GM03348 (cell line): ENCODE measurements around the gene PNLDC1.
"Not testable (repeated sequence)": the region's sequence is repeated elsewhere in the genome, so short reads cannot be mapped to it uniquely, and the experiment has no call there.

Experiments
- DNase-seq: peaks from one replicate; pipeline ENCODE4 v3.0.0; 2012; ENCODE audit warnings: low spot score

PNLDC1 gene

GRCh38 chr6:159788276-159788675 is 11.8 kb upstream of the PNLDC1 start:
- DNase-seq, result no peak

- DNase-seq, result peak; percentile 55
These were observed 11.2 kb upstream of the PNLDC1 start for GRCh38 chr6:159788753-159789376.

GRCh38 chr6:159789377-159790148 is 10.5 kb upstream of the PNLDC1 start, which contains the start of gene TCP1:
TSS of gene TCP1 (minus strand) at chr6:159789602. CDS start at chr6:159789468, 134 bp downstream.
- peak; percentile 97 for DNase-seq

GRCh38 chr6:159790149-159790955 is 9.7 kb upstream of the PNLDC1 start, which contains the start of gene MRPL18:
TSS of gene MRPL18 (plus strand) at chr6:159790467. CDS start at chr6:159790588, 121 bp downstream.
- peak; percentile 97 for DNase-seq

- DNase-seq, result no peak
These were observed 9.0 kb upstream of the PNLDC1 start for GRCh38 chr6:159790956-159791598.

- DNase-seq, result not testable (repeated sequence)
These were observed 5.1 kb upstream of the PNLDC1 start for GRCh38 chr6:159794976-159795375.

- DNase-seq, result no peak
These were observed 2.5 kb upstream of the PNLDC1 start for GRCh38 chr6:159797554-159797953.

- no peak for DNase-seq
These were observed 1.9 kb downstream of the PNLDC1 start for GRCh38 chr6:159801935-159802334.

GRCh38 chr6:159804504-159804903 is 4.4 kb downstream of the PNLDC1 start:
- DNase-seq, result no peak

GRCh38 chr6:159805440-159806020 is 5.5 kb downstream of the PNLDC1 start:
- no peak for DNase-seq

- DNase-seq, result no peak
These were observed 6.0 kb downstream of the PNLDC1 start for GRCh38 chr6:159806021-159806458.

- DNase-seq, result no peak
These were observed 7.2 kb downstream of the PNLDC1 start for GRCh38 chr6:159807150-159807858.

- no peak for DNase-seq
These were observed 8.6 kb downstream of the PNLDC1 start for GRCh38 chr6:159808647-159809046.

- no peak for DNase-seq
These were observed 9.1 kb downstream of the PNLDC1 start for GRCh38 chr6:159809149-159809548.

- no peak for DNase-seq
These were observed 13.7 kb downstream of the PNLDC1 start for GRCh38 chr6:159813781-159814180.

GRCh38 chr6:159815410-159815809 is 15.3 kb downstream of the PNLDC1 start:
- no peak for DNase-seq

GRCh38 chr6:159816775-159817174 is 16.7 kb downstream of the PNLDC1 start:
- not testable (repeated sequence) for DNase-seq

GRCh38 chr6:159817951-159818739 is 18.1 kb downstream of the PNLDC1 start:
- DNase-seq, result no peak

- no peak for DNase-seq
These were observed 19.0 kb downstream of the PNLDC1 start for GRCh38 chr6:159819098-159819497.
